Mucosa of gallbladder (tissue), 1 donor: ENCODE data around the gene ROBO3. TPM values are rescaled to one million over a fixed set of nuclear protein-coding genes. Genes with fewer than 3 reads are reported as not detected.

Experiments used
- DNase-seq: peaks from one replicate; pipeline ENCODE4 v3.0.0-alpha.2; 2020; ENCODE audit warnings: low spot score
- total RNA-seq: library from RNA; stranded (reverse); gene quantifications from one replicate; pipeline ENCODE4 v1.2.1, GENCODE V29; 2021
- donor health status: DM: no; HTN: no; CAD: no.

ROBO3 gene
- 12.9 TPM for total RNA-seq

- DNase-seq = no peak
Measured at GRCh38 chr11:124865181-124865901, at the start of gene ROBO3. ROBO3 (plus strand) TSS chr11:124865432; CDS start chr11:124865578, 146 bp downstream.

DNA sequence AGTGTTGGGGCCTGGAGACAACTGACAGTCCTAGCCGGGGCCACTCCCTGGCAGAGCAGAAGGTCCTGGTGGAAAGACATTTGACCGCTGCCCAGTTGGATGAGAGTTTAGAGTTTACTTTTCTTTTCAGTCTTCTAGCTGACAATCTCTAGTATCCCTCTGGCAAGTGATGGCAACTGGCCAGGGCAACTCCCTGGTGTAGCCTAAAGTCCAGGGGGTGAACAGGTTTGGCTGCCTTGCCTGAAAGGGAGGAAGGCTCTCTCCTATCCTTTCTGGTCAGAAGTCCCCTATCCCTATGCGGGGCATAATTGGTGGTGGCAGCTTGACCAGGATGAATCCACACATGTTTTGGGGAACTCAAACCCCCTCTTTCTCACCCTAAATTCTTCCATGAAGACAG lies 48.2 kb upstream of the ROBO3 start:
- DNase-seq = no peak

DNA sequence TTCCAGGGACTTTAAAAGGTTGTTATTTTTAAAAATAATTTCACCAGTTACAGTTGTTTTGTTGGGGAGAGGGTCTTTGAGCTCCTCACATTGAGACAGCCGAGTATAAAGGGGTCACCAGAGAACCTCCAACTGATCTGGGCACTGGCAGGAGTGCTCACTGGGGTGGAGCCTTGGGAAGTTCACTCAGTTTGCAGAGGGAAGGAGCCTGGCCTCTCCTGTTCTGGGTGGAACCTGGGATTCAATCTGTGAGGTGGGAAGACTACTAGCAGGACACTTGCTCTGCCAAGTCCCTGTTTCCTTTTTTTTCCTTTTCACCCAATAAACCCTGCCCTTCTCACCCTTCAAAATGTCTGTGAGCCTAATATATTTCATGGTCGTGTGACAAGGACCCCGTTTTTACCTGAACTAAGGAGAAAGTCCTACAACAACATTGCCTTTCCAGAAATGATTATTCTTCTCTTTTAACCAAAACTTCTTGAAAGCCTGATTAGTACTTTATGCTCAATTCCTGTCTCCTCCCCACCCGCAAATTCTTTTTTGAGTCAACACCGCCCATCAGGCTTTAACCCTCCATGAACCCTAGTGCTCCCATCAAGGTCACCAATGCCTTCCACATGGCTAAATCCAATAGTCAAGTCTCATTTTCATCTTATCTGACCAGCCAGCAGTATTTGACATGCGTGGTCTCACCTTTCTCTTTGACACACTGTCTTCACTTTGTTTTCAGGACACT lies 43.1 kb upstream of the ROBO3 start:
- no peak for DNase-seq

DNA sequence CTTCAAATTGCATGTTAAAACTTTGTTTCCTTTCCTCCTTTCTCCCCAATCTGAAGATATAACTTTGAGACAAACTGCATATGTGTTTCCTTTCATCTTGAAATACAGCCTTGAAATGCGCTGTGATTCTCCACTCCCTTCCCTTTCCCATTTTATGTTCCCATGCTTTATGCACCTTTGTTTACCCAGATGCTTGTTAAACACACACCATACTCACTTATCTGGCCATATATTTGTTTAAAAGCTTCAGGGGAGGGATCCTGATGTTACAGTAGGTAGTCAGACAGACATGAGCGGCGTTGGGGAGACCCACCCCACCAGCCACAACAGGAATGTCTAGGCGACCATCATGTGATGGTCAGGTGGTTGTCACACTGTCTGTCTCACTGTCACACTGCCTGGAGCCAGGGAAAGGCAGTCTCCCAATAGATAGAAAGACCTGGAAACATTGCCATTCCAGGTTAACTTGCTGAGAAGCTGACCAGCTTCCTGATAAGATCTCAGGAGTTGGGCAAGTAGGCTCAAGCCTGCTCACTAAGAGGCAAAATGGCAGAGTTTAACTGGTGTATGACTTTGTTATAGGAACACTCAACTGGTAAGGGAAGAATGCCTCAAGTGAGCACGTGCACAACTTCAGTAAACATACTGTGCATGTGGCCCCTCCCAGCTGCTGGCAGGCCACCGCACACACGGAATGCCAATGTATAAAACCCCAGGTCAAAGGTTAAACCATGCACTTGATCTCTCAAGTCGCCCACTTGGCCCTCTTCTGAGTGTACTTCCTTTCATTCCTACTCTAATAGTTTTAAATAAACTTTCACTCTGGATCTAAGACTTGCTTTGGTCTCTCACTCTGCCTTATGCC lies 41.5 kb upstream of the ROBO3 start:
- no peak for DNase-seq

GRCh38 chr11:124825876-124826275 lies 39.4 kb upstream of the ROBO3 start:
- no peak for DNase-seq

DNA sequence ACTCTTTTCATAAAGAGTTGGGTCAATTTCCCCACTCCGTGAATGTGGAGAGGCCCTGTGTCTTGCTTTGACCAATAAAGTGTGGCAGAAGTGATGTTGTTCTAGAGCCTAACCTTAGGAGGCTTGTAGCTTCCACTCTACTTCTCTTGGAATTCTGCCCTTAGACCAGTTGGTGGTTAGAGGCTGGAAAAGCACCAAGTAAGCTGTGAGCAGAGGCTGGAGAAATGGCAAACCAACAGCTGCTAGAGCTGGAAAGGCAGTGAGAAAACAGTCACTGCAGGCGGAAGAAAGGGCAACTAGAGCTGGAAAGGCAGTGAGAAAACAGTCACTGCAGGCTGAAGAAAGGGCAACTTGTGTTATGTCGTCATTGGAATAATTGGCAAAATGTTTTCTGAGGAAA lies 35.2 kb upstream of the ROBO3 start:
- no peak for DNase-seq

GRCh38 chr11:124830749-124831148 lies 34.5 kb upstream of the ROBO3 start:
- DNase-seq = no peak

GRCh38 chr11:124831897-124832296 lies 33.3 kb upstream of the ROBO3 start:
- DNase-seq = no peak

DNA sequence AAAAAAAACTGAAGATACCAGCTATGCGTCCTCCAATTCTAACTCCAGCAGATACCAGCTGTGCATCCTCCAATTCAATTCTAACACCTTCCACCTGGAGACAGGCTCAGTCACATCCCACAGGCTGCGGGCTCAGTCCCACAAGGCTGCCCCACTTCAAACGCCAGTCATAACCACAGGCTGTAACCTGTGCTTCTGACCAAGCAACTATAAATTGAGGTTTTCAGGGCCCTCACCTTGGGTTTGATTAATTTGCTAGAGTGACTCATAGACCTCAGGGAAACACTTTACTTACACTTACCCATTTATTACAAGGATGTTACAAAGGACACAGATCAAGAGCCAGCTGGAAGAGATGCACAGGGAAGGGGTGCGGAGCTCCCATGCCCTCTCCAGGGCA lies 32.7 kb upstream of the ROBO3 start:
- no peak for DNase-seq

- no peak for DNase-seq
Measured at GRCh38 chr11:124834526-124835180, 30.6 kb upstream of the ROBO3 start.

GRCh38 chr11:124835918-124836317 lies 29.3 kb upstream of the ROBO3 start:
- no peak for DNase-seq

- peak; percentile 41 for DNase-seq
Measured at GRCh38 chr11:124837491-124837856, 27.8 kb upstream of the ROBO3 start.

DNA sequence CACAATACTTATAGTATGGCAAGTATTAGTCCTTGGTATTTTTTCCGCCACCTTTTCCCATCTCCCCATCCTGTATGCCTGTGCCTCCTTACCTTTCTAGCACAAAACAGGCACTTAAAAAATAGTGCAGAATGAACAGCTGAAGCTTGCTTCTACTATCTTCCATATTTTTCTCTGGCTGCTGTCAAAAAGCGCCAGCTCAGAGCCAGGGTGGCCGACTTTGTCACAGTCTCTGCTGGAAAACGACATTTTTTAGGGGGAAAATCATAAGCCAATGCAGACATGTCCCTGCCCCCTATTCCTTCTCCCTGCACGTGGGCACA lies 26.5 kb upstream of the ROBO3 start:
- no peak for DNase-seq

GRCh38 chr11:124839128-124839971 lies 25.9 kb upstream of the ROBO3 start:
- DNase-seq = no peak

- DNase-seq = no peak
Measured at GRCh38 chr11:124839972-124840621, 25.1 kb upstream of the ROBO3 start.

DNA sequence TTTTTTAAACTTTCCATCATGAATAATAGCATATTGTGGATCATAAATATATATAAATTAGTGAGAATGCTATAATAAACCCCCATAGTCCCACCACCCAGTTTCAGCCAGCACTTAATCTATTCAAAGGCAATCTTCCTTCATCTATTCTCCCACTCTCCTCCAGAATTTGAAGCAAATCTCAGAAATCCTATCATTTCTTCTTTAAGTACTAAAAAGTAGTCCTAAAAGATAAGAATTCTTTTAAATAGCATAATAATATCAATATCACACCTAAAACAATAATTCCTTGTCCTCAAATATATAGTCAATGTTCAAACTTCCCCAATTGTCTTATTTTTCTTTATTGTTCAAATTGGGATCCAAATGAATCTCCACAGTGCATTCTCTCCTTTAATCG lies 24.6 kb upstream of the ROBO3 start:
- no peak for DNase-seq

DNA sequence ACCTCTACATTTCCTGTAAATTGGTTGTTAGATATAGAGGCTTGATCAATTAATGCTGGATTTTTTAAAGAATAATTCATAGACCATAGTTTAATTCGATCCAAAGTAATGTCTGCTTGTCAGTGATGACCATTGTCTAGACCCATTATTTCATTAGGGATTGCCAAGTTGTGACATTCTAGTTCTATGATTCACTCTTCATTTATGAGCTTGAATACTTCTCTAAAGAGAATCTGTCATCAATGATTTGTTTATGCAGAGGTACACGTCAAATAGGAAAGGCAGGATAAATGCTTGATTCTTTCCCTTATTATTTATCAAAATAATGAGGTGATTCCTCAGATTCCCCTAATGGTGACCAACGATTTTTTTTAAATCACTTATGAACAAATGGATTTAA lies 24.0 kb upstream of the ROBO3 start:
- no peak for DNase-seq

DNA sequence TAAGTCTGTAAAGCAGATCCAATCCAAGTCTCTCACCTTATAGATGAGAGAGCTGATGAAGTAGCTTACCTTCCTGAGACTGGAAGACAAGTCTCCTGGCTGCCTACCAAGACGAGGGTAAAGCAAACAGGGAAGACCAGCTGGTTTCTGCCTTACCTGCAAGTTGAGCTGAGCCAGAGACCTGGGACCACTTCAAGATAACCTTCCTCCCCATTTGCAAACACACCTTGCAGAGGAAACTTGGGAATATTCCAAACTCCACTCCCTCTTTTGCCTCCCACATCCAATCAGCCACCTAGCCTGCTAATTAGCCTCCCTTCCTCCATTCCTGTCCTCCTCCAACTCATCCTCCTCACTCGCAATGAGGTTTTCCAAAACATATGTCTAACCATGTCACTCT lies 23.4 kb upstream of the ROBO3 start:
- DNase-seq = peak; percentile 33

DNA sequence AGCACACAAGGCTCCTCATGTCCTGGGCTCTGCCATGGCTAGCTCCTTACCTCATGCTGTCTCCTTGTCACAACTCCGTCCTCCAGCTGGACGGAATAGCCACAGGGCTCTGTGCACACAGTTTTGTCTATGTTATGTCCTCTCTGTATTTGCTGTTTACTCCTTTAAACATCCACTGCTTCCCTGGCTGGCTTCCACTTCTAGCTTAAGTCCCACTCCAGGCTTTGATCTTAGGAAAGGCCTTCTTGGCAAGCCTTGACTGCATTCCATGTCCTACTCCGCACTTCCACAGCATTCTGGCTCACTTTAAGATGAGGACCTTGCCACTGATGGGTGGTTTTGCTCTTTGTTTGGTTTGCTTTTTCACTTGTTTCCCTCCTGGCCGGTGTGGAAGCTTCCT lies 22.9 kb upstream of the ROBO3 start:
- DNase-seq = no peak

DNA sequence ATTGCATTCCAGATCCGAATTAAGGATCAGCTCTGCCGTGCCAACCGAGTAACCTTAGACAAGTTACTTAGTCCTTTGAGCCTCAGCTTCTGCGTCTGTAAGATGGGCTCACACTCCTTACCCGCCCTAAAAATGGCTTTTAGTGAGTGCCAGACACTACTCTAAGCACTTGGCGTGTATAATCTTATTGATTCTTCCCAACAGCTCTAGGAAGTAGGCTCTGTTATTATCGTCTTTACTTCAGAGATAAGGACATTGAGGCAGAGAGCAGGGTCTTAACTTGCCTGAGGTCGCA lies 21.7 kb upstream of the ROBO3 start:
- no peak for DNase-seq

- DNase-seq = no peak
Measured at GRCh38 chr11:124844664-124845079, 20.6 kb upstream of the ROBO3 start.
